CD1c-positive myeloid dendritic cell (primary cell): Measurements from ENCODE around the gene SDK2.
"Not testable (repeated sequence)": the region's sequence is repeated elsewhere in the genome, so short reads cannot be mapped to it uniquely, and the experiment has no call there.

Experiments
- DNase-seq: peaks from one replicate; pipeline ENCODE4 v3.0.0-alpha.2; 2016; ENCODE audit errors: extremely low spot score

SDK2 gene

DNA sequence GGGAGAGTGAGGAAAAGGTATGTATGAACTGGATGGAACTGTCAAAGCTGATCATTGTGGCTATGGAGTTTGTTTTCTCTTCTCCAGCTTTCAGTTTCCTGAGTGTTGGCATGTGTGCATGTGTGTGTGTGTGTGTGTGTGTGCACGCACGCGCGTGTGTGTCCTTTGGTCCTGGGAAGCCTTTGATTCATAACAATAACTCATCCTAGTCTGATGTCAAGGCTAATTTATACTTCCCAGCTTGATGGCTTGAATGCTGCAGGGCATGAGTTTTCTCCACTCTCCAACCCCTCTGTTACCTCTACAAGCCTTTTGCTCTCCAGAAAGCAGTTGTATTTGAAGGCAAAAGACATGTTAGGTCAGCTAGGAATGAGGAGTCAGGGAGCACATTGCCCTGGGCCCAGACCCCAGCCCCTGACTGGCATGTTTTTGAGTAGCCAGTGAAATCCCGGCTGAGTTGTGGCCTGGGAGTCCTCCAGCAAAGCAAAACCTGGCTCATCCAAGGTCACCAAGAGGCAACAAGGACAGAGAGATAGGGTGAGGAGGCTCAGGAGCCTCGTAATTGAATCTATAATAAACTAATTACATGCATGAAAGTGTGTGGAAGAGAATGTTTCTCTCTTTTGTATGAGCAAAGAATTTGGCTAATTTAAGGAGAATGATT lies 323.5 kb downstream of the SDK2 start:
- DNase-seq = no peak

- no peak for DNase-seq
These were observed 324.5 kb downstream of the SDK2 start for GRCh38 chr17:73319766-73320165.

DNA sequence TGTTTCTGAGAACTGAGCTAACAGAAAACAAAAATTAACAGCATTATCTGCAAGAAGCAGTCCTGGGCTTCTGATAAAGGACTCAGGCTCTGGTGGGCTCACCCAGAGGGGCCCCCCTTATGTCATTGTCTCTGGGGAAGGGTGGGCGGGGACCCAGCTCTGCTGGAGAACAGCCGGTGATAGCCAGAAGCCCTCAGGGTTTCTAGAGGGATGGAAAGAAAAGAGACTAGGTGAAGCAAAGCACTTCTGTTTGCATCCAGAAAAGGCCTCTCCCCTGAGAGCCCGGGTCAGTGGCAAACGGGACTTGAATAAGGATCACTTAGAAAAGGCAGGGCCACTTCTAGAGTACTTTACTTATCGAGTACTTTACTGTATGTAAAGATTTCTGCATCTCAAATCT lies 325.4 kb downstream of the SDK2 start:
- DNase-seq = no peak

- no peak for DNase-seq
These were observed 325.8 kb downstream of the SDK2 start for GRCh38 chr17:73318427-73318813.

GRCh38 chr17:73317513-73318426 lies 326.5 kb downstream of the SDK2 start:
- no peak for DNase-seq

- DNase-seq = no peak
These were observed 327.2 kb downstream of the SDK2 start for GRCh38 chr17:73316919-73317505.

GRCh38 chr17:73315471-73315870 lies 328.8 kb downstream of the SDK2 start:
- no peak for DNase-seq

DNA sequence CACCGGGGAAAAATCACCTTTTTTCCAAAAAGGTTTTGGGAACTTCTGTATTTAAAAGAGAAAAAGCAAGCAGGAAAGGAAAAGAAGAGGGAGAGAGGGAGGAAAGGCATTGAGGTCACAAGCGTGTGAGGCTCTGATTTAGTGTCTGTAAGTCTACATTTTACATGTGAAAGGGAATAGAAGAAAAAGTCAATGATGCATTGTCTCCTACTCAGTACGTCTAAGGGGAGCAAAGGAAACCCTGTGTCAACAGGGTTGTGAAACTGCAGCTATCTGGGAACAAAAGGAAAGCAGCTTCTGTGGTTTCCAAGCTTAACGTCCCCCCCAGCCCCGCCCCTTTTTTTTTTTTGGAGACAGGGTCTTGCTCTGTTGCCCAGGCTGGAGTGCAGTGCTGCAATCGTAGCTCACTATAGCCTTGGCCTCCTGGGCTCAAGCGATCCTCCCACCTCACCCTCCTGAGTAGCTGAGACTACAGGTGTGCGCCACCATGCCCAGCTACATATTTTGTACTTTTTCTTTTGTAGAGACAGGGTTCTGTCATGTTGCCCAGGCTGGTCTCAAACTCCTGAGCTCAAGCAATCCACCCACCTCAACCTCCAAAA lies 330.6 kb downstream of the SDK2 start:
- DNase-seq = no peak

GRCh38 chr17:73312887-73313286 lies 331.4 kb downstream of the SDK2 start:
- not testable (repeated sequence) for DNase-seq

DNA sequence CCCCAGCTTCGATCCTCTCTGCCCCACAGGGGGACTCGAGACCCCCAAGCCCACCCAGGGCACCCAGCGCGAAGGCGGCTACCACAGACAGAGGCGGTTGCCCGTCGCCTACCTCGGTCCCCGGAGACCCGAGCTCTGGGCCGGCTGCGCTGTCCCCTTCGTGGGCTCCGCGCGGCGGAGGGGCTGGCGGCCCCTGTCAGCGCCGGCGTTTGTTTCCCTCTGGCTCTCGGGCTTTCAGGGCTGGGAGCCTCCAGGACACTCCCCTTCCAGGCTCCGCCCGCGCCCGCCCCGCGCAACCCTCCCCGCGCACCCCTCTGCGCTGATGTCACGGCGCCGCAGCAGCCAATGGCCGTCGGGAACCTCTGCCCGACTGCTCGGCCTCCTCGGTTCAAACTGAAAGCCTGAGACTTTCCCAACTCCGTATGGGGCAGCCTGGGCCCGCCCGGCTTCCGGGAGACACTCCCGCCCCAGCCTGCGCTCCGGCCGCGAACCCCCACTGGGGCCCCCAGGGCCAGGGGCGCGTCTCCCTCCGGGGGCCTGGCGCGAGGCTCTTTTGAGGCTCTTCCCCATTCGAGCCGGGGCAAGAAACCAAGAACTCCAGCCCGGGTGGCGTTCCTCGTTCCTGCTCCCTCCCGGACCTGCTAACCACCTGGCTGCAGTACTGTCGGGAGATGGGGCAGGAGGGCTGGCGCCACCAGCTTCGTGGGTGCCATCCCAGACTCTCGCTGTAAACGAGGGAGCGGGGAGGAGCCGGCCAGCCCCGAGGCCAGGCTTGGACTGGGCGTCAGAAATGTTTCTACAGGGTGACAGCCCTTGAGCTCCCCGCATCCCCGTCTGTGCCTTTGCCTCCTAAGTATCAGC lies 332.2 kb downstream of the SDK2 start, which contains the start of gene CDC42EP4:
TSS of gene CDC42EP4 (minus strand) at position 221 of the 861 bp plus-strand sequence. CDS start 25,501 bp downstream, outside the sequence.
- peak; percentile 95 for DNase-seq

DNA sequence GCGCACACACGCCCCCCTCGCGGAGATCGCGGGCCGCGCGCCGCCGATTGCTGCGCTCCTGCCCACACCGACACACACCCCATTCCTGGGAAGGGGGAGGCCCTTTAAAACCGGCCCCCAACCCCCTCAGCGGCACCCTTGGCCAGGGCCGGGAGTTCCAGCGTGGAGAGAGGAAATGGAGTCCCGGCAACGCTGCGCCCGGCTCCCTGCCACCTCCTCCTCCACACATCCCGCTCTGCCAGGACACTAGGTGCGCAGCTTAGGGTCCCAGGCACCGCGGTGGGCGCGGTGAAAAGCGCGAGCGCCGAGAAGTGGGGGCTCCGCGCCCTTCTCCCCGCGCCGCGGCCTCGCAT lies 332.8 kb downstream of the SDK2 start:
- no peak for DNase-seq

DNA sequence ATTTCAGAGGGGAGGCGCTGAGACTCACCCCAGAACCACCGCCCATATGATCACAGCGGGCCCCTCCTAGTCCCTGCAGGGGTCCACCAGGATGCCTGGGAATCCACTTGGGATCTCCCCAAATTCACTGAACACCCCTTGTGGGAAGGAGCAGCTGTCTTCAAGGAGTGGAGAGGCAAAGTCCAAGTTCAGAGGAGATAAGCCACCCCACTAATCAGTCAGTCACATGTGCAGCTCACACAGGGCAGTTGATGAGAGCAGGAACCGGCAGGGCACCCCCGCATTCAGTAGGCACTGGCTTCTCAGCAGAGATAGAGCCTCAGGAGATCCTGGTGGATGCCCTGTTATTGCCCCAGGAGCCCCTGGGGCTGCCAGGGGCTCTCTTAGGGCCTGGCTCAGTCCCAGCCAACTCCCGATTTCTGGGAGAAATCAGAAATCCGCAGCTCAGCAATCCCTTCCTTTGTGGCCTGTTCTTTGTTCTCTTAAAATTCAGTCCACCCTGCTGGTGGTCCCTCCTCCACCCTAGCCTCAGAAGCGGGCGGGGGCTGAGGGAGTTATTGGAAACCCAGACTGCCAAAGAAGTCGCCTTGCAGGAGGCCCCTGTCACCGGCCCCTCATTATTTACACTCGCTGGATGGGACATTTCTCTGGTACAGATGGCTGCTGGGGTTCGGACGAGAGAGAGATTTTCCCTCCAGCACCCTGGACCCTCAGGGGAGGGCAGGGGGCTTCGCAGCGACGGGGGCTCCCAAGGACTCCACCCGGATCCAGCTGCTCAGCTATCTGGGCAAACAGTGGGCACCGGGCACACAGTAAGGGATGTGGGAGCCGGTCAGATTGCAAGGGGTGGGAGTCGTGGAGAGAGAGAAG lies 334.3 kb downstream of the SDK2 start:
- DNase-seq = no peak

- DNase-seq = not testable (repeated sequence)
These were observed 335.3 kb downstream of the SDK2 start for GRCh38 chr17:73308959-73309358.

GRCh38 chr17:73308017-73308823 lies 336.0 kb downstream of the SDK2 start:
- DNase-seq = peak; percentile 56

DNA sequence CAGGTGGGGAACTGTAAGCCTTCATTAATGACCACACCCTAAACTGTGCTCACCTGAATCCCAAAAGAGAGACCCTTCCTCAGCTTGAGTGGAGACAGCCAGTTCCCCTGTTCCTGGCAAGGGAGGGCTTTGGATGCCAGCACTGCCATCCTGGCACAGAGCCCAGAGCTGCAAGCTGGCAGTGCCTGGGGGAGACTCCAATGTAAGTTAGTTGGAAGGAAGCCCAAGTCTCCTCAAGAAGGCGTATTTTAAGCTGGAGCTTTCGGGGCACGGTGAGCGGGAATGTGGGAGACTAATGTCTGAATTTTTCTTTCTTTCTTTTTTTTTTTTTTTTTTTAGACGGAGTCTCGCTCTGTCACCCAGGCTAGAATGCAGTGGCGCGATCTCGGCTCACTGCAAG lies 337.1 kb downstream of the SDK2 start:
- DNase-seq = no peak

DNA sequence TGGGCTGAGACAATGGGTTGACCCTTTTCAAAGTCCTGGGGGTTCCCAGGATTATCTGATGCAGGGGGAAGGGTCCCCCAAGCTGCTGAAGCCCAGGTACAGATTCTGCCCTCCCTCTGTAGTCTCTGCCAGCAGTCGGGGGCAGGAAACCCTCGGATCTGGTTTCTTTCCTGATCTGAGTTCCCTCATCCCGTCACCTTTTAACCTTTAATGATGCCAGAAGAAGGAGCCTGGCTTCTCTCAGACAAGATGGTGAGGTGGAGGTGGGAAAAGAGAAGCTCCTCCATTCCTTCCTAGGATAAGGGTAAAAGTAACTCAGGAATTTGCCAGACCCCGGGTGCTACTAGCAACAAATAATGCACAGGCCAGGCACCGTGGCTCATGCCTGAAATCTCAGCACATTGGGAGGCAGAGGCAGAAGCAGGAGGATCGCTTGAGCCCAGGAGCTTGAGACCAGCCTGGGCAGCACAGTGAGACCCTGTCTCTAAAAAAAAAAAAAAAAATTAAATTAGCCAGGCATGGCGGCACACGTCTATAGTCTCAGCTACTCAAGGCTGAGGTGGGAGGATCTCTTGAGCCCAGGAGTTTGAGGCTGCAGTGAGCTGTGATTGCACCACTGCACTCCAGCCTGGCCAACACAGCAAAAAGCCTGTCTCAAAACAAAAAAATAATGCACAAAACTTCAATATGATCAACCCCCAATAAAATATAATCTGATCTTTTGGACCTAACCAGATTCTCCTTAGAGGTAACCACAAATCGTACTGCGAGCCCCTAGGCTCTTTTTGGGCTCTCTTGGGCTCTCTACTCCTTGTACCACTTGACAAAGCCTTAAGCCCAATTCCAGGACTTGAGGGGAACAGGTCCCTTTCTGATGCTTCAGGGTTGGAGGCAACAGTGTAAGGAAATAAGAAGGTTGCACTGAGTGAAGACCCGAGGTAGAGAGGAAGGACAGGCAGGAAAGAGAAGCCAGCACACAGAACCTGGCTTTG lies 338.1 kb downstream of the SDK2 start:
- DNase-seq = no peak

- peak; percentile 32 for DNase-seq
These were observed 339.1 kb downstream of the SDK2 start for GRCh38 chr17:73304971-73305812.
